RWPE1 (cell line): ENCODE results near the gene CD226.

Source experiments
- CTCF ChIA-PET: fragments of 350-600 bp; sonication (Branson Sonifier 250); formaldehyde crosslinking; extraction: SDS; loops from one replicate; lab custom pipeline; 2021; lab: Yijun Ruan, JAX
- POLR2A ChIA-PET: fragments of 400-600 bp; formaldehyde crosslinking; extraction: SDS; loops from one replicate; lab custom pipeline; 2020; ENCODE audit warnings: antibody characterized with exemption; ENCODE audit not compliant: low non-redundant PET; lab: Yijun Ruan, JAX
- DNase-seq: peaks from one replicate; pipeline ENCODE4 v3.0.0; 2012; ENCODE audit warnings: low spot score
- H3K27ac ChIP-seq: fragments of 450-650 bp; 2 replicates; pipeline ENCODE4 v1.5.1; 2017
- CTCF ChIP-seq: fragments of 450-650 bp; conservative IDR thresholded peaks from 2 replicates; pipeline ENCODE4 v1.5.1; 2017; ENCODE audit warnings: low read depth, mild to moderate bottlenecking

Gene CD226

GRCh38 chr18:69898241-69898861 is 49.3 kb downstream of the CD226 start:
- ChIA-PET CTCF (no interaction called here), POLR2A (no interaction called here)

DNA sequence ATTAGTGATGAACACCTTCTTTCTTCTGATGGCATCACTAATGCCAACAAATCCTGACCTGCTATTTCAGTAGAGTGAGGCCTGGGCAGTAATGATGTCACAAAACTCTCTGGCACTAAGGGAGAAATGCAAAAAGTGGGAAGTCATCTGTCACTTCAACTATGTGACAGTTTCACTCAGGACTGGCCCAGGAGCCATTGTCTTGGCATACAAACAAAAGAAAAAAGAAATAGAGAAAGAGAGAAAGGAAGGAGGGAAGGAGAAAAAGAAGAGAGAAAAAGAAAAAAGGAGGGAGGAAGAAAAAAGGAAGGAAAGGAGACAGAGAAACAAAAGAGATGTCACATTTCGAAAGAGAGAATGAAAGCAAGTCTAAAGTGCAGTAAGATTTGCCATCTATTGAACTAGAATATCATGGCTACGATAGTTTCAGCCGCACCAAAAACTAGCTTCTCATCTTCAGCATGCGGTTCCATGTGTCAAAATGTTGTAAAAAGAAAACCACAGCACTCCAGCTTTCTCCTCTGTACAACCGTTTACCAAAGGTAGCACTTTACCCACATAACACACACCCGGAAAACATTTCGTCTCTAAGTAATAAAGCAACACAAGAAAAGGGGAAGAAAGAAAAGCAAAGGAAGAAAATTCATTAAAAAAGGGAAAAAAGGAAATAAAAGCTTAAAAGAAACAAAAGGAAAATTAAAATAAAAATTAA is 50.1 kb downstream of the CD226 start:
- TF ChIP-seq CTCF = no peak
- DNase-seq = no peak
- POLR2A ChIA-PET = no interaction called here
- H3K27ac ChIP-seq = no peak overlapping the region
- CTCF ChIA-PET = no interaction called here

More at GRCh38 chr18:69898241-69898861, 49.3 kb downstream of the CD226 start:
- no peak for DNase-seq
- H3K27ac ChIP-seq = no peak overlapping the region
- no peak for TF ChIP-seq CTCF

DNA sequence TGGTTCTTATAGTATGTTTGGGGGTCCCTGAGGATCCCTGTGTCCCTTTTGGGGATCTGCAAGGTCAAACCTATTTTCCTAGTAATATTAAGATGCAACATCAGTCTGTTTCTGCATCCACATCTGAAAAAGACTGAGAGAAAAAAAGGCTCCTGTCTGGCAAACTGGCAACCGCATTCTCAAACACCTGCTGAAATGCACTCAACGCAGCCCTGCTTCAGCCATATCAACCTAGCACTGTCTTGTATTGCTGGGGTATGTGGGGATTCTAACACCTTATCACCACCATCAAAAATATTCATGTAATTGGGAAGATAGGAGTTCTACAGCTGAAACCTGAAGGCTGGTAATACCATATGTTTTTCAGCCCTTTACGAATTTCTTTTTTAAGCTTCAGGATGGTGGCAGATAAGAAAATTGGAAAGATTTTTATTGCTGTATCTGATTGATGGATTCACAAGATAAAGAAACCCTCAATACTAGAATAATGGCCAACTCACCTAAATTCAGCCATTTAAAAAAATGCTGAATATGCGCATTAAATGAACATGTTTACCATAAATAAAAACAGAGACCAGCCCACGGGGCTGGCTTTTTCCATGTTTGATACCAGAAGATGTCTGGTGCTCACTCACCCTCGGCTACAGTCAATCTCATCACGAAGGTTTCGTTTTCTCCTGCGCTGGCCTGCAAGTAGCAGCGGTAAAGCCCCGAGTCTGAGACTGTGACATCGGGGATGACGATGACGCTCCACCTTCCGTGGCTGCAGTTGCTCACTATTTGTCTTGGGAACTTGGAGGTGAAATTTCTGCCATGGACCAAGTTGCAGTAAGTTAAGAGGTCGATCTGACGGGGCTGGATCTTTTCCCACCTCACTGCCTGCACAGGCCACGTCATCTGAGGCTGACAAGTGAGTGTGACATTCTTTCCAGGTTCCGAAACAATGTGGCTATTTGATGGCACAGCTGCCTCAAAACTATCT is 52.3 kb downstream of the CD226 start:
- ChIA-PET POLR2A (no interaction called here), CTCF (no interaction called here)
- DNase-seq = no peak
- H3K27ac ChIP-seq = no peak overlapping the region
- no peak for TF ChIP-seq CTCF

DNA sequence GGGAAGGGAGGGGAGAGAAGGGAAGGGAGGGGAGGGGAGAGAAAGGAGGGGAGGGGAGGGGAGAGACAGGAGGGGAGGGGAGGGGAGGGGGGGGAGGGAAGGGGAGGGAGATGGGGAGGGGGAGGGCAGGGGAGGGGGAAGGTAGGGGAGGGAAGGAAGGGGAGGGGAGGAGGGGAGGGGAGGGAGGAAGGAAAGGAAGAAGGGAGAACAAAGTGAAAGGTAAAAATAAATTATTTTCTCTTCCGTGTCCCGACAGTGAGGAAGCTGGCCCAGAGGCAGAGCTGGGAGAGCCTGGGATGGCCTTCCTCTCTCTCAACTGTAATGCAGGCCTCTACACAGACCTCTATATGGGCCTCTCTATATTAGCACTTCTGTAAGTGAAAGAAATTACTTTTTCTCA is 53.2 kb downstream of the CD226 start:
- POLR2A ChIA-PET = no interaction called here
- CTCF ChIA-PET = no interaction called here
- TF ChIP-seq CTCF = no peak
- DNase-seq = no peak
- no peak overlapping the region for H3K27ac ChIP-seq

DNA sequence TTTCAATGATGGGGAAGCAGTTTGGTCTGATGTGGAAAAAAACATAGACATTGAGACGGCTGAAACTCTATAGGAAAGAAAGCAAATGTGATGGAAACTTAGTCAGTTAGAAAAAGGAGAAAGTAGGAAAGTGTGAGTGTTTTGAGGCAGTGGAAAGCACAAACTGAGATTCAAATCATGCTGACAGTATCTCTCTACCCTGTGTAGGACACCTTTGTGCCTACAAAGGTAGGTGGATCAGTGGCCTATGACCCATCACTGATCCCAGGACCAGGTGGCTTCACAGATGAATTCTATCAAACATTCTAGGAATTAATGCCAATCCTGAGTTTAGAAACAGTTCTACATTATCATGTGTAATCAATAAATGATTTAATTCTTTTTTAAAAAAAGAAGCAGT is 57.1 kb downstream of the CD226 start:
- DNase-seq = no peak
- ChIA-PET CTCF (no interaction called here), POLR2A (no interaction called here)
- TF ChIP-seq CTCF = no peak
- H3K27ac ChIP-seq = no peak overlapping the region

- TF ChIP-seq CTCF = no peak
- H3K27ac ChIP-seq = no peak overlapping the region
- DNase-seq = no peak
- POLR2A ChIA-PET = no interaction called here
- CTCF ChIA-PET = no interaction called here
Measured at GRCh38 chr18:69889009-69889408, 58.7 kb downstream of the CD226 start.
